H1 (cell line): ENCODE results near the gene CYP17A1. TPM values are rescaled to one million over a fixed set of nuclear protein-coding genes. Genes with fewer than 3 reads are reported as not detected.

Source experiments
- CTCF ChIA-PET: fragments of 300-600 bp; sonication (Branson Sonifier 250); formaldehyde crosslinking; loops from one replicate; lab custom pipeline; 2021; ENCODE audit not compliant: partially characterized antibody; lab: Charles Lee
- POLR2A ChIA-PET: fragments of 300-600 bp; sonication (Branson Sonifier 250); formaldehyde crosslinking; loops from one replicate; lab custom pipeline; 2021; ENCODE audit warnings: inconsistent platforms; ENCODE audit not compliant: partially characterized antibody; lab: Charles Lee
- DNase-seq, 2 experiments: peaks; one replicate each; pipeline versions ENCODE4 v3.0.0 to v3.0.0-alpha.2; 2010 to 2022; ENCODE audit warnings: low spot score in 2 of 2, low read depth in 1 of 2, mixed read lengths in 1 of 2
- FAIRE-seq: peaks from 2 replicates; lab custom pipeline; 2011; peaks lifted over from hg19 to GRCh38; lab: Jason Lieb, UNC
- H2AFZ ChIP-seq: 2 replicates; pipeline ENCODE4 v1.8.1; 2012; ENCODE audit warnings: low read length, inconsistent platforms
- H2AK5ac ChIP-seq: 2 replicates; pipeline ENCODE4 v1.6.1; 2013; ENCODE audit warnings: low read depth, low read length
- H2BK120ac ChIP-seq: replicated peaks from 2 replicates; pipeline ENCODE3; 2013; ENCODE audit warnings: low read depth, low read length, inconsistent platforms
- H2BK12ac ChIP-seq: 2 replicates; pipeline ENCODE4 v1.6.1; 2013; ENCODE audit warnings: low read depth, low read length
- H2BK15ac ChIP-seq: 2 replicates; pipeline ENCODE4 v1.6.1; 2013; ENCODE audit warnings: low read length
- H2BK20ac ChIP-seq: 2 replicates; pipeline ENCODE4 v1.6.1; 2013; ENCODE audit warnings: low read length
- H2BK5ac ChIP-seq: 2 replicates; pipeline ENCODE4 v1.6.1; 2013; ENCODE audit warnings: low read depth, low read length
- H3K14ac ChIP-seq: 2 replicates; pipeline ENCODE4 v1.6.1; 2013; ENCODE audit warnings: inconsistent platforms; ENCODE audit not compliant: insufficient read length
- H3K18ac ChIP-seq: 2 replicates; pipeline ENCODE4 v1.6.1; 2013; ENCODE audit warnings: low read length; ENCODE audit errors: extremely low read depth
- H3K23ac ChIP-seq: 2 replicates; pipeline ENCODE4 v1.6.1; 2013; ENCODE audit warnings: inconsistent platforms; ENCODE audit not compliant: insufficient read length
- H3K23me2 ChIP-seq: 2 replicates; pipeline ENCODE4 v1.6.1; 2013; ENCODE audit warnings: low read depth, low read length
- H3K27ac ChIP-seq: 2 replicates; pipeline ENCODE4 v1.6.1; 2011; ENCODE audit warnings: low read depth, low read length, inconsistent platforms
- H3K27me3 ChIP-seq, 4 experiments: replicated peaks in 1 of 4; 1 replicate in 1 of 4; 2 replicates in 3 of 4; pipeline versions ENCODE4 v1.6.1 to v1.8.1; 2011 to 2013; ENCODE audit warnings: low read length in 3 of 4, mild to moderate bottlenecking in 3 of 4, inconsistent platforms in 2 of 4, mixed read lengths in 2 of 4, moderate library complexity in 1 of 4; ENCODE audit not compliant: control insufficient read depth in 3 of 4, insufficient read depth in 3 of 4; ENCODE audit errors: extremely low read depth in 1 of 4
- H3K36me3 ChIP-seq, 4 experiments: 2 replicates each; pipeline versions ENCODE4 v1.6.1 to v1.8.1; 2011 to 2013; ENCODE audit warnings: mild to moderate bottlenecking in 4 of 4, low read length in 3 of 4, moderate library complexity in 2 of 4, control low read depth in 1 of 4, inconsistent platforms in 1 of 4; ENCODE audit not compliant: insufficient read depth in 4 of 4, control insufficient read depth in 2 of 4
- H3K4ac ChIP-seq: replicated peaks from 2 replicates; pipeline ENCODE3; 2013; ENCODE audit warnings: low read length, low read depth, mixed read lengths, inconsistent platforms; ENCODE audit not compliant: insufficient read length
- H3K4me1 ChIP-seq, 4 experiments: replicated peaks in 1 of 4; 1 replicate in 1 of 4; 2 replicates in 3 of 4; pipeline versions ENCODE4 v1.6.1 to v1.8.1; 2011 to 2013; ENCODE audit warnings: low read length in 3 of 4, inconsistent platforms in 2 of 4, mixed read lengths in 1 of 4; ENCODE audit not compliant: insufficient read depth in 4 of 4, control insufficient read depth in 3 of 4
- H3K4me2 ChIP-seq, 2 experiments: 2 replicates each; pipeline versions ENCODE4 v1.6.1 to v1.8.1; 2011 to 2013; ENCODE audit warnings: low read depth in 2 of 2, low read length in 2 of 2, control low read depth in 1 of 2, inconsistent platforms in 1 of 2, mild to moderate bottlenecking in 1 of 2; ENCODE audit not compliant: insufficient read depth in 1 of 2
- H3K4me3 ChIP-seq, 4 experiments: fragments of 200-600, 300-600 bp in 1 of 4; sonication (generic), shearing (Covaris generic), sonication (Bioruptor Twin) in 1 of 4; 2 replicates each; pipeline versions ENCODE4 v1.5.1 to v1.8.1; 2011 to 2016; ENCODE audit warnings: low read length in 4 of 4, low read depth in 3 of 4, control low read depth in 2 of 4, inconsistent platforms in 2 of 4, mild to moderate bottlenecking in 2 of 4, mixed read lengths in 1 of 4, moderate library complexity in 1 of 4; ENCODE audit not compliant: insufficient read depth in 2 of 4; ENCODE audit errors: extremely low read depth in 1 of 4
- H3K56ac ChIP-seq: replicated peaks from 2 replicates; pipeline ENCODE3; 2013; ENCODE audit warnings: low read depth, mild to moderate bottlenecking, mixed read lengths, low read length, inconsistent platforms; ENCODE audit not compliant: insufficient read length
- H3K79me1 ChIP-seq: 2 replicates; pipeline ENCODE4 v1.6.1; 2013; ENCODE audit warnings: low read depth, low read length, control low read depth
- H3K79me2 ChIP-seq, 2 experiments: 2 replicates each; pipeline versions ENCODE4 v1.6.1 to v1.8.1; 2012 to 2013; ENCODE audit warnings: low read length in 2 of 2, mild to moderate bottlenecking in 2 of 2, inconsistent platforms in 1 of 2; ENCODE audit not compliant: insufficient read depth in 2 of 2, control insufficient read depth in 1 of 2
- H3K9ac ChIP-seq, 4 experiments: replicated peaks in 1 of 4; 1 replicate in 1 of 4; 2 replicates in 3 of 4; pipeline versions ENCODE4 v1.6.1 to v1.8.1; 2011 to 2013; ENCODE audit warnings: low read depth in 3 of 4, low read length in 3 of 4, control low read depth in 2 of 4, mild to moderate bottlenecking in 2 of 4, moderate library complexity in 2 of 4, inconsistent platforms in 1 of 4; ENCODE audit errors: extremely low read depth in 1 of 4
- H3K9me3 ChIP-seq, 2 experiments: 2 replicates each; pipeline versions ENCODE4 v1.6.1 to v1.8.1; 2012 to 2013; ENCODE audit warnings: mild to moderate bottlenecking in 2 of 2, moderate library complexity in 2 of 2, control low read depth in 1 of 2, inconsistent platforms in 1 of 2, low read depth in 1 of 2, low read length in 1 of 2, mixed read lengths in 1 of 2; ENCODE audit not compliant: insufficient read depth in 2 of 2
- H4K20me1 ChIP-seq, 2 experiments: replicated peaks in 1 of 2; 2 replicates each; pipeline versions ENCODE3 to v1.8.1; 2011 to 2013; ENCODE audit warnings: inconsistent platforms in 2 of 2, low read length in 2 of 2, mild to moderate bottlenecking in 1 of 2; ENCODE audit not compliant: insufficient read depth in 2 of 2, control insufficient read depth in 1 of 2
- H4K5ac ChIP-seq: 2 replicates; pipeline ENCODE4 v1.6.1; 2013; ENCODE audit warnings: low read length, low read depth, mixed read lengths, inconsistent platforms; ENCODE audit not compliant: insufficient read length
- H4K8ac ChIP-seq: 2 replicates; pipeline ENCODE4 v1.8.0; 2013; ENCODE audit warnings: mild to moderate bottlenecking, moderate library complexity, low read length, inconsistent platforms; ENCODE audit not compliant: insufficient read depth; ENCODE audit errors: extremely low read depth
- H4K91ac ChIP-seq: replicated peaks from 2 replicates; pipeline ENCODE3; 2013; ENCODE audit warnings: low read length, mixed read lengths, inconsistent platforms; ENCODE audit not compliant: insufficient read length
- EP300 ChIP-seq, 2 experiments: IDR thresholded peaks; 1 replicate in 1 of 2; 2 replicates in 1 of 2; pipeline ENCODE4 v1.6.1; 2011 to 2012; ENCODE audit warnings: low read depth in 2 of 2, low read length in 2 of 2, mild to moderate bottlenecking in 2 of 2, borderline replicate concordance in 1 of 2, inconsistent platforms in 1 of 2, moderate library complexity in 1 of 2
- WGBS, 2 experiments: shearing (Covaris generic) in 1 of 2; methylation state at CpG; one replicate each; pipeline versions ENCODE4 v1.1.6 to v1.1.7; 2013 to 2015; ENCODE audit warnings: low lambda C conversion rate in 2 of 2, mixed read lengths in 2 of 2, inconsistent platforms in 1 of 2, low coverage in 1 of 2, missing lambda C conversion rate in 1 of 2; ENCODE audit not compliant: insufficient replicate concordance in 2 of 2, insufficient coverage in 1 of 2, insufficient read length in 1 of 2; ENCODE audit errors: extremely low coverage in 1 of 2, missing lambda C conversion rate in 1 of 2; 5-methylcytosine and 5-hydroxymethylcytosine counted together
- polyA plus RNA-seq, 7 experiments: library from polyadenylated mRNA; depleted of rRNA in 3 of 7; stranded (reverse) in 5 of 7; unstranded in 2 of 7; fragments of >200 nt in 5 of 7; fragments of 200-250 nt in 2 of 7; gene quantifications; 1 replicate in 5 of 7; 2 replicates in 1 of 7; 4 replicates in 1 of 7; pipeline versions ENCODE4 v1.2.1 to v1.2.3, GENCODE V29; 2011 to 2013; ENCODE audit warnings: missing spikeins in 2 of 7, mixed read lengths in 2 of 7
- total RNA-seq: library from RNA; stranded (reverse); fragmentation: NEBNext Ultra II Directional; extraction: Animal tissue kit (Norgen Biotek cat#: 25700); gene quantifications from 2 replicates; pipeline ENCODE4 v1.2.1, GENCODE V29; 2021

CYP17A1 gene
- total and polyA plus RNA-seq, 2 of the 8 experiments (the other 6 are each of a cell fraction or from before 2014, with no cell fraction given): not detected

GRCh38 chr10:102872163-102872562, 35.0 kb upstream of the CYP17A1 start:
- Histone ChIP-seq H3K27me3 (no peaks in the 10 kb centered on the region; a peak in 1 of 7 replicates), H4K5ac (no peak overlapping the region), H3K23me2 (peaks cover 10% of the 10 kb centered on the region), H4K91ac (no peak overlapping the region), H3K4me2 (no peak overlapping the region), H3K4me1 (peaks cover 0 to 6% (median 3%) of the 10 kb centered on the region in 4 experiments; a peak in 5 of 7 replicates), H3K14ac (no peak overlapping the region), H2AK5ac (no peak overlapping the region), H2BK15ac (no peak overlapping the region), H2BK5ac (no peak overlapping the region), H3K9ac (no peak overlapping the region), H3K56ac (no peak overlapping the region), H2BK120ac (no peak overlapping the region), H3K27ac (no peak overlapping the region), H3K79me1 (no peaks in the 10 kb centered on the region), H3K9me3 (no peaks in the 10 kb centered on the region), H4K20me1 (peaks cover 0 to 1% of the 10 kb centered on the region in 2 experiments), H2AFZ (no peak overlapping the region), H3K4me3 (no peak overlapping the region), H3K79me2 (no peaks in the 10 kb centered on the region), H3K36me3 (0 out of 8 replicates have a peak, but pooled peaks cover 0 to 4% (median 0%) of the 10 kb centered on the region in 4 experiments), H2BK20ac (no peak overlapping the region), H3K18ac (no peak overlapping the region), H2BK12ac (no peak overlapping the region), H3K23ac (no peak overlapping the region), H3K4ac (no peak overlapping the region), H4K8ac (no peak overlapping the region)
- 97 to 100% methylated on average over 1 to 4 of the region's 4 CpGs for WGBS, 2 experiments
- ChIA-PET POLR2A (interaction anchor here (1.2 kb wide), 1 partner anchor 16 kb away, joined by 3 read pairs; no protein-coding TSS in a partner anchor), CTCF (interaction anchor here (0.7 to 1.5 kb wide), 5 partner anchors 9 to 1283 kb away, joined by 3 read pairs; no protein-coding TSS in a partner anchor)
- FAIRE-seq: no peak
- no peak for TF ChIP-seq EP300 (IDR thresholded peaks at IDR 0.05; ENCODE audit: borderline replicate concordance in 1 of 2, low read depth in 2 of 2, low read length in 2 of 2)
- no peak for DNase-seq
